PC-3 (cell line): Measurements from ENCODE around the gene NAGS.

Experiments used
- CTCF ChIP-seq: fragments of 300-600 bp; sonication (generic); conservative IDR thresholded peaks from 2 replicates; pipeline ENCODE4 v1.5.1; 2017; ENCODE audit warnings: antibody characterized with exemption, low read depth, mild to moderate bottlenecking, low read length
- EZH2 ChIP-seq: fragments of 300-600 bp; sonication (generic); IDR thresholded peaks from one replicate; pipeline ENCODE4 v1.6.1; 2017; ENCODE audit warnings: antibody characterized with exemption, mild to moderate bottlenecking, low read length; ENCODE audit not compliant: unreplicated experiment
- EZH2phosphoT487 ChIP-seq: fragments of 300-600 bp; sonication (generic); IDR thresholded peaks from 2 replicates; pipeline ENCODE4 v1.6.1; 2018; ENCODE audit warnings: mild to moderate bottlenecking, antibody characterized with exemption, low read length, borderline replicate concordance

- TF ChIP-seq CTCF (no peak), EZH2 (no peak), EZH2phosphoT487 (no peak)
These were observed 35.6 kb downstream of the NAGS start for GRCh38 chr17:44039829-44040635.
